GM12891 (cell line): Measurements from ENCODE around the gene ZNF429.
"Not testable (repeated sequence)": the region's sequence is repeated elsewhere in the genome, so short reads cannot be mapped to it uniquely, and the experiment has no call there.

Experiments
- DNase-seq: peaks from one replicate; pipeline ENCODE4 v3.0.0; 2011; ENCODE audit warnings: low spot score; ENCODE audit not compliant: insufficient read length
- FAIRE-seq: peaks from 2 replicates; lab custom pipeline; 2011; peaks lifted over from hg19 to GRCh38; lab: Jason Lieb, UNC
- PAX5 ChIP-seq: IDR thresholded peaks from 2 replicates; pipeline ENCODE4 v1.6.1; 2011; ENCODE audit warnings: low read length, moderate library complexity, mild to moderate bottlenecking; ENCODE audit not compliant: insufficient read depth, severe bottlenecking
- POLR2A ChIP-seq: IDR thresholded peaks from 2 replicates; pipeline ENCODE4 v1.6.1; 2011; ENCODE audit warnings: low read depth, low read length, control low read depth
- POLR2AphosphoS5 ChIP-seq: IDR thresholded peaks from 2 replicates; pipeline ENCODE4 v1.6.1; 2011; ENCODE audit warnings: low read depth, low read length, control low read depth
- POU2F2 ChIP-seq: IDR thresholded peaks from 2 replicates; pipeline ENCODE4 v1.6.1; 2011; ENCODE audit warnings: low read depth, mild to moderate bottlenecking, control low read depth, low read length, moderate library complexity
- SPI1 ChIP-seq: IDR thresholded peaks from 2 replicates; pipeline ENCODE4 v1.6.1; 2011; ENCODE audit warnings: low read depth, low read length, control low read depth
- TAF1 ChIP-seq: IDR thresholded peaks from 2 replicates; pipeline ENCODE4 v1.6.1; 2011; ENCODE audit warnings: low read depth, low read length, control low read depth

Gene ZNF429

DNA sequence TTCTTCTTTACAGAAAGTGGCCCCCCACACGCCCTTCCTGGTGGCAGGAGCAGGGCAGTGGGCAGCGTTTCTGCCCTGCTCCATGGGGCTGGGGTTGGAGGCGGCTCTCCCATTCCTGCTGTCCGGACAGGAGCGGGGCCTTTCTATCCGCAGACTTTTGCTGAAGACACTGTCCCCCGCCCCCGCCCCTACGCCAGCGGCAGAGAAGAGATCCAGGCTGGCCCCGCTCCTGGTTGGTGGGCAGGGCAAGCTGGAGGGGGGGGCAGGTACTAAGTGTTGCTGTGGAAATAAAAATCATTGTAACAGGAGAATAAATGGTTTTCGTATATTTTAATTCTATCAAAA, 81.7 kb downstream of the ZNF429 start:
- DNase-seq (no peak), FAIRE-seq (no peak)
- TF ChIP-seq POU2F2: no peak
- no peak for TF ChIP-seq POLR2AphosphoS5
- TF ChIP-seq SPI1: no peak
- no peak for TF ChIP-seq PAX5
- no peak for TF ChIP-seq POLR2A
- no peak for TF ChIP-seq TAF1

DNA sequence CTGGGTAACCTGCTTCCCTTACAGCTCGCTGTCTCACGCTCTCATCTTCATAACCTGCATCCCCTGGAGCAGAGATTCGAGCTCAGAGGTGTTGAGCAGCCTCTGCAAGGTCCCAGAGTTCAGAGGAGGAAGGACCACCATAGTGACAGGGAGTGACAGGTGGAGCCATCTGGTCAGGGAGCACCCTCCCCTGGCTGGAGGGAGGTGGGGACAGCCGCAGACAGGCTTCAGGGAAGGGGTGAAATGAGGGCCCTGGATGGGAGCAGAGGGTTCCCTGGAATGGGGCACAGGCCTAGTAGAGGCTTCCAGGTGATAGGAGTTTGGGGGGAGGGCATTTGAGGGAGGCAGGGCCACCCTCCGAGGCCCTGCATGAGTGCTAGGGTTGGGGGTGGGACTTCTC, 82.1 kb downstream of the ZNF429 start:
- DNase-seq (no peak), FAIRE-seq (no peak)
- TF ChIP-seq POLR2AphosphoS5 (no peak), POLR2A (no peak), PAX5 (no peak), POU2F2 (no peak), TAF1 (no peak), SPI1 (no peak)

DNA sequence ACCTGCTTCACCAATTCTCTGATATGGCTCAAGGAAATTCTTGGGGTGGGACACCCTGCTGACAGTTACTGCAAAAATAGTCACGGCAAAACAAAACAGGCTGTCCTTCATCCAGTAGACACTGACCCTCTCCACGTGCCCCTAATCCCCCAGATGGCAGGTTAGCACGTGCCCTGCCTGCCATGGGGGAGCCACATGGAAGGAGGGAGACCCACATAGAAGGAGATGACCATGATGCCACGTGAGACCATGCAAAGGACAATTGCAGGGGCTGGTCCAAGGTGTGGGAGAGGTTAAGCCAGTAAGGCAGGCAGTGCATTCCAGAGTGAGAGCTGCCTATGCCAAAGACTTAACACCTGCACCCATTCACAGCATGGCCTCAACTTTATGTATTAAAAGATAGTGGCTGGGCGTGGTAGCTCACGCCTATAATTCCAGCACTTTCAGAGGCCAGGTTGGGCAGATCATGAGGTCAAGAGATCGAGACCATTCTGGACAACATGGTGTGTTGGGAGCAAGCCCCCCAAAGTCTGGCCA, 82.7 kb downstream of the ZNF429 start:
- no peak for DNase-seq
- FAIRE-seq: no peak

DNA sequence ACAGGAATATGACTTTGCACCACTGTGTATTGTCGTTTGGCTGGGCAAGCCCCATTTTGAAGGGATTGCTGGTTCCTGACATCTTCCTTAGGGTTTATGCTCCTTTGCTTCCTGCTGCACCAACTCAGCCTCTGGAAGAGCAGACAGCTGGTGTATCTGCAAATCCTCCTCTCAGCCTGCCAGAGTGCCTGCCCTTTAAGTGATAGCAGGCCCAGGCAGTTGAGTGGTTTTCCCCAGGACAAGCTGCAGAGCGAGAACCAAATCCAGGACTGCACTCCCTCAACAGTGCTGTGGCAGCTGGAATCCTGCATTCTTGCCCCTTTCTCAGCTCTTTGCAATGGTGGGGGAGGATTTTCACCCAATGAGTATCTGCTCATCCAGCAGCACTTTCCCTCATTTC, 85.5 kb downstream of the ZNF429 start:
- DNase-seq (no peak), FAIRE-seq (no peak)
- no peak for TF ChIP-seq TAF1
- TF ChIP-seq SPI1: no peak
- TF ChIP-seq POLR2AphosphoS5: no peak
- no peak for TF ChIP-seq PAX5
- TF ChIP-seq POU2F2: no peak
- no peak for TF ChIP-seq POLR2A

More for the DNA sequence above, 82.7 kb downstream of the ZNF429 start:
- TF ChIP-seq POLR2AphosphoS5: no peak
- TF ChIP-seq PAX5: no peak
- TF ChIP-seq SPI1: no peak
- TF ChIP-seq POLR2A: no peak
- TF ChIP-seq TAF1: no peak
- no peak for TF ChIP-seq POU2F2

DNA sequence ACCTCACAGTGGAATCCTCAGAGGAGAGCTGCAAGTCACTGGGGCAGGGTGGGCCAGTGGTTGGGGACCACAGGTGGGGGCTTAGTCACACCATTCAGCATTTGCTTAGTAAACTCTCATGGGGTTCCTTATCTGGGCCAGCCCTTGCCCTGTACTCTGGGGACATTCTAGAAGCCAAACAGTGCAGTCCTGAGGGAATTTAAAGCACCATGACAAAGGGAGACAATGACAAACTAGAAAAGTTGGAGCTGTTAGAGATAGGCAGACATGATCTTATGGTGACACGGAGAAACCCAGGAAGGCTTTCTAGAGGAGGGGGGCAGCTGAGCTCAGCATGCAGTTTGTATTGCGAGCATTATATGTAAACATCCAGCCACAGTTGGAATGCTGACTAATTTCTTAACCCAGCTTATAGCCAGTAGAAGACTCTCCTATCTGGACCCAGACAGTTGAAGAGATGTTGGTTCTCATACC, 87.6 kb downstream of the ZNF429 start:
- no peak for DNase-seq
- no peak for TF ChIP-seq POU2F2
- no peak for TF ChIP-seq TAF1
- TF ChIP-seq POLR2A: no peak
- TF ChIP-seq SPI1: no peak
- TF ChIP-seq PAX5: no peak
- TF ChIP-seq POLR2AphosphoS5: no peak
- no peak for FAIRE-seq

DNA sequence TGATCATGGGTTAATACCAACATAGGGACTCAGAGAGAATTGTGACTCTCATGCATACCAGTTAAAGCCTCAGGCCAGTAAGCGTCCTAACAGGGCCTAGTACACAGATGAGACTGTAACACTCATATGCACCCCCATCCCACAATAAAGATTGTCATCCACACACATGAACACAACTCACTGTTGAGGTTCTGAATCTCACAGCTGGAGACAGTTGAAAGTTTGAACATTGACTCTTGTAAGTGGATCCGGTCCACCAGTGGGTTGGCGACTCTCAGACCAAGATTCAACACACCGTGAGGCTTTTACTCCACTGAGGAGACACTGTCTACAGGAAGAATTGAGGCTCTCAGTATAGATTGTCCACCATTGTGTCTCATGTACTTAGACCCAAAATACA, 88.1 kb downstream of the ZNF429 start:
- no peak for DNase-seq
- no peak for TF ChIP-seq POLR2AphosphoS5
- TF ChIP-seq SPI1: no peak
- no peak for TF ChIP-seq PAX5
- TF ChIP-seq TAF1: no peak
- no peak for TF ChIP-seq POU2F2
- no peak for TF ChIP-seq POLR2A
- FAIRE-seq: no peak

DNA sequence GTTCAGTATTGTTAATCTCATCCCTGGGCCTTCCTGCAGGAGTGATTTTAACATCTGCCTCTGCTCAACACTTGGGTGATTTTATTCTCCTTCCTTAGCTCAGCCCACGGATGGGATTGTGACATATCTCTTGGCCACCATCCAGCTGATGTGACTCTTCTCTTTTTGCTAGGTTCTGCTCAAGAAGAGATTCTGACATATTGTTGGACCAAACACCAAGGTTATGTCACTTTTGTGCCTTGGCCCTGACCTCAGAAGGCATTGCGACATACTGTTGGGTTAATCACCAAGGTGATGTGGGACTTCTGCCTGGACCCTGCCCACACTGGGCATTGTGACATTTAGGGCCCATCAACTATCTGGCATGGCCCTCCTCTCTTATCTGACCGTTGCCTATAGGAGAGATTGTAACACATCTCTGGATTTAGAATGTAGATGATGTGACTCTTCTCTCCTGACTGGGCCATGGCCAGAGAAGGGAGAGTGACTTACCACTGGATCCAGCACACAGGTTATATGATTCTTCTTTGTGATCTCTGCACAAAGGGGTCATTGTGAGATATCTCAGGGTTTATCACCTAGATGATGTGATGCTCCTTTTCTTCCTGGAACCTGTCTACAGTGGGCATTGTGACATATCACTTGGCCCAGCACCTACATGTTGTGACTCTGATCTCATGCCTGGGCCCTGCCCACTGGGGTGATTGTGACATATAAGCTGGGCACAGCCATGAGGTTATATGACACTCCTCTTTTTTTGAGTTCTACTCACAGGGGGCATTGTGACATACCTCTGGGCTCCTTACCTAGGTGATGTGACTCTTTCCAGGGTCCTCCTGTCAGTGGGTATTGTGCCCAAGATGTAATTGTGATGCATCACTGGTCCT, 88.8 kb downstream of the ZNF429 start:
- FAIRE-seq (no peak), DNase-seq (no peak)
- no peak for TF ChIP-seq POLR2AphosphoS5
- TF ChIP-seq SPI1: no peak
- no peak for TF ChIP-seq PAX5
- no peak for TF ChIP-seq TAF1
- TF ChIP-seq POU2F2: no peak
- no peak for TF ChIP-seq POLR2A

DNA sequence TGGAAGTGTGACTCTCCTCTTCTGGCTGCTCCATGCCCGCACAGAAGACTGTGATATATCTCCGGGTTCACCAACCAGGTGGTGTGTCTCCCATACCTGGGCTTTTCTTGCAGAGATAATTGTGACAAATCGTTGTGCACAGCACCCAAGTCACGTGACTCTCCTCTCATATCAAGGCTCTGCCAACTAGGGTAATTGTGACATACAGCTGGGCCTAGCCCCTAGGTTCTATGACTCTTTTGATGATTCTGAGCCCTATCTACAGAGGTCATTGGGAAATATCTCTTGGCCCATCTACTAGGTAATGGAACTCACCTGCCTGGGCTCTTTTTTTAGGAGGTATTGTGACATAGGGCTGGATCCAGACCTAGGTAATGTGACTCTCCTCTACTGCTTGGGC, 89.8 kb downstream of the ZNF429 start:
- TF ChIP-seq POU2F2 (no peak), POLR2AphosphoS5 (no peak), PAX5 (no peak), POLR2A (no peak), SPI1 (no peak), TAF1 (no peak)
- FAIRE-seq (no peak), DNase-seq (no peak)

DNA sequence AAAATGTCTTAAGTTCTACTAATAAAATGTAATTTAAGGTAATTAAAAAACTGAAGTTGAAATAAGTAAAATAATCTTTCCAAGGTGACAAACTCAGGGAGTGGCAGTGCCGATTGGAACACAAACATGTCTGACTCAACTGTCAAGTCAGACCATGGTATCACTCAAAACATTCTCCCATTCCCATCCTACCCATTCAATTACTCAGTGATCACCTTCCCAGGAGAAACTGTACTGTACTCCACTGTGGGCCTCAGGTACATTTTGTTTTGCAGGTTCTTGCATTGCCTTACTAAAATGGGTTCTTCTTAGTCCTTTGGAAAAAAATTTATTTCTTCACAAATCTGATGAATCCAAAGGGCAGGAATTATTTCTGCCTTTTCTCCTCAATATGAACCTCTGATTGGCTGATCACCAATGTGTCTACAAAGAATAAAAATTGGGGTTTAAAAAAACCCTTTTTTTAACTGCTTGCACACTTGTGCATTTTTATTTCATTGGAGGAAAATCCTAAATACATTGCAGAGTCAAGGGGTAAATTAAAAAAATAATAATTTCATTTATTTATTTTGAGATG, 96.8 kb downstream of the ZNF429 start:
- FAIRE-seq (no peak), DNase-seq (no peak)
- TF ChIP-seq POLR2AphosphoS5: no peak
- no peak for TF ChIP-seq POLR2A

DNA sequence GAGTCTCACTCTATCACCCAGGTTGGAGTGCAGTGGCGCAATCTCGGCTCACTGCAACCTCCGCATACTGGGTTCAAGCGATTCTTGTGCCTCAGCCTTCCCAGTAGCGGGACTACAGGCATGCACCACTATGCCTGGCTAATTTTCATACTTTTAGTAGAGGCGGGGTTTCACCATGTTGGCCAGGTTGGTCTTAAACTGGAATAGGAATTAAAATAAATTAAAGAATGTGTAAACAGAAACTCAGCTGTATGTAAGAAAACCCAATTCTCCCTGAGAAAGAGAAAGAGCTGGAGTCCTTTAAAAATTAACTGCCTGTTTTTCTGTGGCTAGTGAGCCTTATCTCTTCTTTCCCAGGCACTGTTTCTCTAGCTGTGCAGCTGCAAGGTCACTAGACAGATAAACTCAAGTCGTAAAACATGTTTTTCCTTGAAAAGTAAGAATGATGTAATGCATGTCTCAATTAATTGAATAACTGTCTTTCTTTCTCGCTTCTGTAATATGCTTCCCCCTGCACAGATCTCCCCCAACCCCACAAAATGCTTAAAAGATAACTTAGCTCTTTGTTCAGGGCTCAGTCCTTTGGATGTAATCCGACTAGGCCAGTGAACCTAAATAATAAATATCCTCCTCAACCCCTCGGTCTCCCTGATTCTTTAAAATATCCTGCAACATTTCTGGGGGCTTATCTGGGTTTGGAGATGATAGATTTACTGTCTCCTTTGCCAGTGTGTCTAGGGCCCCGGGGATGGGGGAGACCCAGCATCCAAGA, 97.4 kb downstream of the ZNF429 start:
- FAIRE-seq, DNase-seq: not testable (repeated sequence)
